Activated T-cell treated with anti-CD3 and anti-CD28 coated beads for 24 hours (primary cell): ENCODE measurements around the gene WSCD1.

Experiments
- DNase-seq: peaks from one replicate; pipeline ENCODE4 v3.0.0-alpha.2; 2020; ENCODE audit warnings: low read depth

The WSCD1 gene

DNA sequence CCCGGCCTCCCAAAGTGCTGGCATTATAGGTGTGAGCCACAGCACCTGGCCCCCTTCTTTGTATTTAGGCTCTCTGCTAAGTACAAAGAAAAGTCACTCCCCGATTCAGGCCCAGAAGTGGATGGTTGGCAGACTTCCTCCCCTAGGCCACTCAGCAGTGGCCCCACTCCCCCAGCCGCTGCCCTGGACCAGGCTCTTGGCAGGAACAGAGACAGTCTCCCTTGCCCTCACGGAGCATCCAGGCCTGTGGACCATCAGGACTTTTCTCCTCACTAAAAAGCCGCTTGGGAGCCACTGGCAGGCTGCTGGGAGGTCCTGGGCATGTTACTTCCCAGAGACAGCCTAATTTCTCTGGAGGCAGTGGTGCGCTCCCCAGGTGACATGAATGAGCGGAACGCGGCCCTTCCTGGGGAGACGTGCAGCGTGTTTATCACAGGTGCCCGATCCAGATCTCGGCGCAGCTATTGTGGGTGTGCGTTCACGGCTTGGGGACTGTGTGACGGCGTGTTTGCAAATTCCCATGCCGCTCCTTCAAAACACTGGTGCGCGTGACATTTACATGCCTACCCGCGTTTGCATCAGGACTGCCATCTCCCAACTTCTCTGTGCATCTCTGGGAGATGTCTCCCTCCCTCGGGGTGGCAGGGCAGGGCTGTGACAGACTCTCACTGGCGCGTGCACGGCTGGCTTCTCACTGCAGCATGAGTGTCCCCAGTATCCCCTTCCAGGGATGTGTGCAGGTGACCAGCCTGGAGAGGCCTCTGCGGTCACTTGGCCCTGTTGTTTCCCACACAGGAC, 16.6 kb downstream of the WSCD1 start:
- no peak for DNase-seq

GRCh38 chr17:6088141-6088540, 18.0 kb downstream of the WSCD1 start:
- DNase-seq, result no peak

DNA sequence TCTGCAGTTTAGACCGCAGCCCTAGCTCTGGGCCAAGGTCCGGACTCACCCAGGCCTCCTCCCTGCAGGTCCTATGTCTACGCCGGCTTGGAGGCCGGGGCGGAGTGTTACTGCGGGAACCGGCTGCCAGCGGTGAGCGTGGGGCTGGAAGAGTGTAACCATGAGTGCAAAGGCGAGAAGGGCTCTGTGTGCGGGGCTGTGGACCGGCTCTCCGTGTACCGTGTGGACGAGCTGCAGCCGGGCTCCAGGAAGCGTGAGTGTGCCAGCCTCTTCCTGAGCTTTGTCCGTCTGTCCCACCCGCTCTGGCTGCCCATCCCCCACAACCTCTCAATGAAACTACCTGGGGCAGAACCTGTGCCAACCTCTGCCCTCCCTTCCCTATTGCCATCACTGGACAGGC, 20.1 kb downstream of the WSCD1 start:
- no peak for DNase-seq

DNA sequence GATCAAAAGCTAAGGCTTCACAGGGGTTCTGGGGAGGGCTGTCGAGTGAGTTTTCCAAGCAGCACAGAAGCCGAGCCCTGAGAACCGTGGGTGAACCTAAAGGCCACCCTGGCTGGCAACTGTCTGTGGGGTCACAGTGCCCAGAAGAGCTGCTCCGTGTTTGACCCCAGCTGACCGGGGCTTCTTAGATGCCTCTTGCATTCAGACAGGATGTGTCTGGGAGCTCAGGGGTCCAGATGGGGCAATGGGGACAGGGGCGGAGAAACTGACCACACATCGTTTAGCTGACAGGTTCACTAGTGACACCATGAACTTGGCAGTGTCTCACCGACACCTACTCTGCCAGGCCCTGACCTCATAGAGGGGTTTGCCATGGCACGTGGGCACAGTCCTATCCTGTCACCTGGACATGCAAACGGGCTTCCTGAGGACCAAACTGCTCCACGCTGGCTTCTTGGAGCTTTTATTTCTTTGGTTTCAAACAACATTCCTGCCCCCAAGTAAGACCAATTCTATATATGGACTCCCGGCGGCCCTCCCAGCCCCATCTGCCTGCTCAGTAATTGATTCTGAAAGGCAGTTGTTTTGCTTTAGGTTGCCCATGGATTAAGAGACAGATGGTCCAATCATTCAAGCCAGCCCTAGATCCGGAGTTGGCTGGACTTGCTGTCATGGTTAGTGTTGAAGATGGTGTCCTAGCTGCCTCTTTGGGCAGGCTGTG, 22.2 kb downstream of the WSCD1 start:
- DNase-seq, result no peak

DNA sequence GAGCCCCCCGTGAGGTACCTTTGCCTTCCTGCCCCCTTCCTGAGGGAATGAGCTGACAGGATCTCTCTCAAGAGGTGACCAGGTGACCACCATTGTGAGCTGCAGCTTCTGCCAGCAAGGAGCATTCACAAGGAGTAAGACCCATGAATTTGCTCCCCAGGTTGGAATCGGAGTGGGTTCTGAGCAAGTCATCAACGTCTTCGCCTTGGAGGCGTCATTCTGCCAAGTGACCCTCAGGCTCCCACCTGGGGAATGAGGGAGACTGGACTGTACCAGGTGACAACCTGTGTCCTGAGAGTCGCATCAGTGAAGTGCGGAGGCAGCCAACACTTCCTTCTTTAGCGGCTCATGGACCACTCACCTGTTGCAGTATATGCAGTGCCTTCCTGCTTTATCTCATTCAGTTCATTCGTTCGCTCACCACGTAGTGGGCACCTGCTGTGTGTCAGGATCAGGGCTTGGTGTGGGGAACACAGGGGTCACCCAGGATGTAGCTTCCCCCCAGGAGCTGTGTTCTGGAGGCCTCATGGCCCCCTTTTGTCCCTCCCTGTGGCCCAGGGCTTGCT, 22.8 kb downstream of the WSCD1 start:
- DNase-seq, result no peak

DNA sequence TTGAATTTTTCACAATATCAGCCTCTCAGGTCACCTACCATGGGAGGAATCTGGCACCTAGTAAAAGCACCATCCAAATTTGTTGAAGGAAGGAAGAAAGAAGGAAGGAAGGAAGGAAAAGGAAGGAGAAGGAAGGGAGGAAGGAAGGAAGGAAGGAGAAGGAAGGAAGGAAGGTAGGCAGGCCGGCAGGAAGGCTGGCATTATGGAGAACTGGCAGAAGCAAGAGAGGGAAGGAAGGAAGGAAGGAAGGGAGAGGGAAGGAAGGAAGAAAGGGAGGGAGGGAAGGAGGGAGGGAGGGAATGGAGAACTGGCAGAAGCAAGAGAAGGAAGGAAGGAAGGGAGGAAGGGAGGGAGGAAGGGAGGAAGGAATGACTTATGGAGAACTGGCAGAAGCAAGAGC, 24.3 kb downstream of the WSCD1 start:
- DNase-seq, result no peak

DNA sequence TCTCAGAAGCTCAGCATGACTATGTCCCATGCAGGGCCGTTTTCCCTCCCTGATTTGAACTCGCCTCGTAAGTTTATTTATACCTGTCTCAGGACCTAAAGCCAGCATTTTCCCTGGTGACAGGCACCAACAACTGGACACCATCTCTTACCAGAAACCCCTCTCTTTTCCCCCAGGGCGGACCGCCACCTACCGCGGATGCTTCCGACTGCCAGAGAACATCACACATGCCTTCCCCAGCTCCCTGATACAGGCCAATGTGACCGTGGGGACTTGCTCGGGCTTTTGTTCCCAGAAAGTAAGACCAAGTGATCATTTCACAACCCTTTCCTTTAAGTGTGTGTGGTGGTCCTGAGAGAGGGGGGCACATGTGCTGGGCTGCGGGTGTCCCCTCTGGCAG, 24.7 kb downstream of the WSCD1 start:
- no peak for DNase-seq

GRCh38 chr17:6095501-6095900, 25.3 kb downstream of the WSCD1 start:
- DNase-seq, result no peak

- no peak for DNase-seq
Measured at GRCh38 chr17:6096201-6097004, 26.2 kb downstream of the WSCD1 start.

GRCh38 chr17:6097005-6097279, 26.8 kb downstream of the WSCD1 start:
- no peak for DNase-seq

- no peak for DNase-seq
Measured at GRCh38 chr17:6098050-6098822, 28.1 kb downstream of the WSCD1 start.

- DNase-seq, result no peak
Measured at GRCh38 chr17:6098823-6099180, 28.6 kb downstream of the WSCD1 start.

DNA sequence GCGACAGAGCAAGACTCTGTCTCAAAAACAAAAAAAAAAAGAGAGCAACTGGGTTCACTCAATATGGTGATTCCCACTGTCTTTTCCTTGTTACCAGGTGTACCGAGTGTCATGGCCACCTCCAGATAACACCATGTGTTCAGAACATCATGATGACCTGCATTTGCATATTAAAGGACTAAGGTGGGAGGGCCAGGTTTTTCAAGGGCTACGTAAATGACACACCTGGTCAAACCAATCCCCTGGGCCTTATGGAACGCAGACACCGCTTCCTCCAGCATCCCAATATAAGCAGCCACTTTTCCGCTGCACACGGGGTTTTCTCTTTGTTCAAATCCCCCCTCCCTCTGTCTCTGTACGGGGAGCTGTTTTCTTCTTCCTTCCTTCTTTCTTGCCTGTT, 29.3 kb downstream of the WSCD1 start:
- DNase-seq, result no peak

- DNase-seq, result no peak
Measured at GRCh38 chr17:6100146-6100545, 30.0 kb downstream of the WSCD1 start.

- no peak for DNase-seq
Measured at GRCh38 chr17:6100891-6101500, 30.8 kb downstream of the WSCD1 start.

DNA sequence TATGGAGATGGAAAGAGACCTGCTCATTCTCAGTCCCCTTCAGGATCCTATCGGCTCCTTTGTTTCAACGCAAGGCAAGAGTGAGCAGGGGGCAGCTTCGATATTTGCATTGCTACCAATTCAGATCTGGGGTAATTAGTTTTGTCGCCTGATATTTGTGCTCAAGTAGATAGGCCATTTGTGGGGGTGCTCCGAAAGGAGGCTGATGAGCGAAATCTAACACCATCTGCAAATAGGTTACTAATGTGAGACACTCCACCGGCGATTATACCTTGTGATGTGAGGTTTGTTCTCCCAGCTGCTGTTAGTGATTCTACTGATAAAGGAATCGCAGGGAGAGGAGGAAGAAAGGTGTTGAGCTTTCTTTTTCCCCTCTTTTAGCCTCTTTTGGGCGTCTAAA, 31.5 kb downstream of the WSCD1 start:
- no peak for DNase-seq

- no peak for DNase-seq
Measured at GRCh38 chr17:6102615-6103014, 32.4 kb downstream of the WSCD1 start.

GRCh38 chr17:6104956-6105648, 34.9 kb downstream of the WSCD1 start:
- no peak for DNase-seq

GRCh38 chr17:6105649-6106007, 35.4 kb downstream of the WSCD1 start:
- DNase-seq, result no peak

DNA sequence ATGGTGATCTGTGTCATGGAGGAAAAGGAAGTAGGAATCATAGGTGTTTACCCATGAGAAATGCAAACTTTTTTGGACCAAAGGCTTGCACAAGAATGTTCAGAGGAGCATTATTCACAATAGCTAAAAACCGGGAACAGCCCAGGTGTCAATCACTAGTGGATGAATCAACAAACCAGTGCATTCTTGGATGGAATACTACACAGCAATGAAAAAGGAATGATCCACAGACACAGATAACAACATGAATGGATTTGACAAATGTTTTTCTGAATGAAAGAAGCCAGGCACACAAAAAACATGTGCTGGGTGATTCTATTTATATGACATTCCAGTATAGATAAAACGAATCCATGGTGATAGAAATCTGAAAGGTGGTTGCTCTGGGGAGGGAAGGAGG, 36.0 kb downstream of the WSCD1 start:
- DNase-seq, result no peak

- no peak for DNase-seq
Measured at GRCh38 chr17:6107791-6108190, 37.6 kb downstream of the WSCD1 start.
